Neural progenitor cell (in vitro differentiated cells): ENCODE data around the gene RHOD. TPM values are rescaled to one million over a fixed set of nuclear protein-coding genes. Genes with fewer than 3 reads are reported as not detected.

Experiments
- DNase-seq: peaks from one replicate; pipeline ENCODE4 v3.0.0-alpha.2; 2016; ENCODE audit warnings: low spot score
- H2AFZ ChIP-seq: fragments of 200-600 bp; sonication (generic); replicated peaks from 2 replicates; pipeline ENCODE4 v1.6.1; 2016; ENCODE audit warnings: antibody characterized with exemption
- H3F3A ChIP-seq: fragments of 200-600 bp; sonication (generic); 2 replicates; pipeline ENCODE4 v1.6.1; 2016; ENCODE audit warnings: antibody characterized with exemption, low read depth
- H3K27ac ChIP-seq: fragments of 200-600 bp; sonication (generic); 2 replicates; pipeline ENCODE4 v1.5.1; 2016; ENCODE audit warnings: mild to moderate bottlenecking
- H3K27me3 ChIP-seq: fragments of 200-600 bp; sonication (generic); 2 replicates; pipeline ENCODE4 v1.6.1; 2016; ENCODE audit warnings: mild to moderate bottlenecking, moderate library complexity
- H3K36me3 ChIP-seq: fragments of 200-600 bp; sonication (generic); 2 replicates; pipeline ENCODE4 v1.5.1; 2016
- H3K4me1 ChIP-seq: fragments of 200-600 bp; sonication (generic); 2 replicates; pipeline ENCODE4 v1.6.1; 2016; ENCODE audit warnings: mixed run types
- H3K4me2 ChIP-seq: fragments of 200-600 bp; sonication (generic); 2 replicates; pipeline ENCODE4 v1.6.1; 2016
- H3K4me3 ChIP-seq: fragments of 200-600 bp; sonication (generic); 2 replicates; pipeline ENCODE4 v1.5.1; 2016
- H3K79me2 ChIP-seq: fragments of 200-600 bp; sonication (generic); 2 replicates; pipeline ENCODE4 v1.6.1; 2016; ENCODE audit warnings: low read depth
- H3K9ac ChIP-seq: fragments of 200-600 bp; sonication (generic); 2 replicates; pipeline ENCODE4 v1.6.1; 2016
- H3K9me3 ChIP-seq: fragments of 200-600 bp; sonication (generic); 2 replicates; pipeline ENCODE4 v1.5.1; 2016; ENCODE audit warnings: low read depth
- H4K20me1 ChIP-seq: fragments of 200-600 bp; sonication (generic); 2 replicates; pipeline ENCODE4 v1.6.1; 2016; ENCODE audit warnings: low read depth
- H3K27ac Mint-ChIP-seq: 3 replicates; pipeline ENCODE4 v1.8.0; 2021; ENCODE audit warnings: mixed read lengths
- H3K27me3 Mint-ChIP-seq: 2 replicates; pipeline ENCODE4 v1.8.0; 2022; ENCODE audit warnings: low read depth, mild to moderate bottlenecking, inconsistent platforms, moderate library complexity, mixed read lengths; ENCODE audit not compliant: insufficient read depth
- H3K36me3 Mint-ChIP-seq: 3 replicates; pipeline ENCODE4 v1.8.0; 2021; ENCODE audit warnings: mixed read lengths
- H3K4me1 Mint-ChIP-seq: 3 replicates; pipeline ENCODE4 v1.8.0; 2021; ENCODE audit warnings: mixed read lengths
- H3K4me3 Mint-ChIP-seq: 3 replicates; pipeline ENCODE4 v1.8.0; 2021; ENCODE audit warnings: mild to moderate bottlenecking, moderate library complexity, mixed read lengths
- H3K9me3 Mint-ChIP-seq: 3 replicates; pipeline ENCODE4 v1.8.0; 2020; ENCODE audit warnings: mixed read lengths
- CTCF ChIP-seq: fragments of 200-600 bp; sonication (generic); IDR thresholded peaks from 2 replicates; pipeline ENCODE4 v1.5.1; 2017; ENCODE audit warnings: antibody characterized with exemption, mild to moderate bottlenecking
- EZH2 ChIP-seq: fragments of 200-600 bp; sonication (generic); IDR thresholded peaks from 2 replicates; pipeline ENCODE4 v1.6.1; 2017; ENCODE audit warnings: antibody characterized with exemption, mild to moderate bottlenecking, moderate library complexity
- EZH2phosphoT487 ChIP-seq: fragments of 200-600 bp; sonication (generic); IDR thresholded peaks from 2 replicates; pipeline ENCODE4 v1.6.1; 2017; ENCODE audit warnings: antibody characterized with exemption
- total RNA-seq: library from RNA; depleted of rRNA; stranded (reverse); fragments of >200 nt; gene quantifications from 2 replicates; pipeline ENCODE4 v1.2.3, GENCODE V29; 2015; ENCODE audit warnings: low replicate concordance

RHOD gene
- total RNA-seq, 1 donor from 2014 or later, result 6.6 TPM

DNA sequence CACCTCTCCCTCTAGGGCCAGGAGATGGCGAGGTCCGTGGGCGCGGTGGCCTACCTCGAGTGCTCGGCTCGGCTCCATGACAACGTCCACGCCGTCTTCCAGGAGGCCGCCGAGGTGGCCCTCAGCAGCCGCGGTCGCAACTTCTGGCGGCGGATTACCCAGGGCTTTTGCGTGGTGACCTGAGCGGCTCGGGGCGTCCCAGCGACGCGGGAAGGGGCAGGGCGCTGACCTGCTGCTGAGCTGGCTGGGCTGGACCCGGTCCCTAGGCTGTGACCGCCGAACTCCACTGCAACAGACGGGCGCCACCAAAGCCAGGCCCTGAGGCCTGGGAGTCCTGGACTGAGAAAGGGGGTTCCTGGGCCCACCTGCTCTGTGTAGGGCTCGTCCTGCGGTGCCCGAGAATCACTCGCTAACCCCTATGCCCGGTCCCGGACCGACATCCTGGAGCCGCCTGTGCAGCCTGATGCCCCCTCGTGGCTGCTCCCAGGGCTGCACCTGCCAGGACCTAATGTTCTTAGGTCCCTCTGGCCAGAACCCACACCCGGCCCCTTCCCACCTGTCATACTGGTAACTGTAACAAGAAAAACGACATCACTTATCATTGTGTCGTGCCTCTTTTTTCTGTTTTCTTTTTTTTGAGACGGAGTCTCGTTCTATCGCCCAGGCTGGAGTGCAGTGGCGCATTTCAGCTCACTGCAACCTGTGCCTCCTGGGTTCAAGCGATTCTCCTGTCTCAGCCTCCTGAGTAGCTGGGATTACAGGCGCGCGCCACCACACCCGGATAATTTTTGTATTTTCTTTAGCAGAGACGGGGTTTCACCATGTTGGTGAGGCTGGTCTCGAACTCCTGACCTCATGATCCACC lies 15.0 kb downstream of the RHOD start:
- Mint-ChIP-seq H3K27me3 (peaks cover 12% of the 10 kb centered on the region), H3K36me3 (no peaks in the 10 kb centered on the region), H3K9me3 (no peaks in the 10 kb centered on the region), H3K4me3 (no peak overlapping the region), H3K27ac (peak overlapping the region; percentile 63), H3K4me1 (no peaks in the 10 kb centered on the region)
- H3K9me3 ChIP-seq, result no peaks in the 10 kb centered on the region
- H3K79me2 ChIP-seq, result no peaks in the 10 kb centered on the region
- no peaks in the 10 kb centered on the region for H3F3A ChIP-seq
- H3K9ac ChIP-seq, result no peak overlapping the region
- H3K4me1 ChIP-seq, result no peaks in the 10 kb centered on the region
- peak overlapping the region; percentile 68 for H3K4me2 ChIP-seq
- H3K36me3 ChIP-seq, result no peaks in the 10 kb centered on the region
- TF ChIP-seq EZH2phosphoT487, result no peak
- peak; percentile 87 for TF ChIP-seq CTCF
- peak; percentile 89 for DNase-seq
- H3K27me3 ChIP-seq, result no peaks in the 10 kb centered on the region
- no peak overlapping the region for H3K27ac ChIP-seq
- peak overlapping the region; percentile 66 for H2AFZ ChIP-seq
- H4K20me1 ChIP-seq, result no peaks in the 10 kb centered on the region
- peak overlapping the region; percentile 31 for H3K4me3 ChIP-seq

GRCh38 chr11:67072295-67072694 lies 15.6 kb downstream of the RHOD start:
- Histone ChIP-seq H3K9me3 (no peaks in the 10 kb centered on the region), H3F3A (no peaks in the 10 kb centered on the region), H4K20me1 (no peaks in the 10 kb centered on the region), H3K4me2 (no peak overlapping the region), H3K4me1 (no peaks in the 10 kb centered on the region), H3K79me2 (no peaks in the 10 kb centered on the region), H3K9ac (no peak overlapping the region), H3K27ac (no peak overlapping the region), H2AFZ (no peak overlapping the region), H3K27me3 (no peaks in the 10 kb centered on the region), H3K4me3 (no peak overlapping the region), H3K36me3 (no peaks in the 10 kb centered on the region)
- no peak overlapping the region for H3K27ac Mint-ChIP-seq
- TF ChIP-seq EZH2 (no peak), EZH2phosphoT487 (no peak), CTCF (no peak)
- no peaks in the 10 kb centered on the region for H3K9me3 Mint-ChIP-seq
- no peak for DNase-seq
- no peak overlapping the region for H3K4me3 Mint-ChIP-seq
- H3K36me3 Mint-ChIP-seq, result no peaks in the 10 kb centered on the region
- no peaks in the 10 kb centered on the region for H3K4me1 Mint-ChIP-seq
- peaks cover 12% of the 10 kb centered on the region for H3K27me3 Mint-ChIP-seq

GRCh38 chr11:67073908-67074307 lies 17.3 kb downstream of the RHOD start:
- H3K9me3 ChIP-seq, result no peaks in the 10 kb centered on the region
- H4K20me1 ChIP-seq, result no peaks in the 10 kb centered on the region
- H3K27me3 Mint-ChIP-seq, result peaks cover 9% of the 10 kb centered on the region
- no peak overlapping the region for H3K9ac ChIP-seq
- no peaks in the 10 kb centered on the region for H3K9me3 Mint-ChIP-seq
- H3K36me3 Mint-ChIP-seq, result no peaks in the 10 kb centered on the region
- H2AFZ ChIP-seq, result no peak overlapping the region
- TF ChIP-seq CTCF, result no peak
- no peak for TF ChIP-seq EZH2phosphoT487
- no peak for TF ChIP-seq EZH2
- no peaks in the 10 kb centered on the region for H3K79me2 ChIP-seq
- no peaks in the 10 kb centered on the region for H3K27me3 ChIP-seq
- H3F3A ChIP-seq, result no peaks in the 10 kb centered on the region
- H3K27ac ChIP-seq, result no peak overlapping the region
- peaks cover 5% of the 10 kb centered on the region for H3K4me1 Mint-ChIP-seq
- no peak overlapping the region for H3K4me3 Mint-ChIP-seq
- H3K36me3 ChIP-seq, result no peaks in the 10 kb centered on the region
- no peak overlapping the region for H3K27ac Mint-ChIP-seq
- DNase-seq, result no peak
- H3K4me1 ChIP-seq, result peaks cover 3% of the 10 kb centered on the region
- no peak overlapping the region for H3K4me3 ChIP-seq
- H3K4me2 ChIP-seq, result no peak overlapping the region
